GM21515 (cell line): Measurements from ENCODE around the gene RDX.
"Not testable (repeated sequence)": the region's sequence is repeated elsewhere in the genome, so short reads cannot be mapped to it uniquely, and the experiment has no call there.

Source experiments
- ATAC-seq: cut with Tn5 transposase; IDR thresholded peaks from one replicate; pipeline ENCODE4 v1.9.1; 2021; ENCODE audit not compliant: unreplicated experiment

RDX gene

DNA sequence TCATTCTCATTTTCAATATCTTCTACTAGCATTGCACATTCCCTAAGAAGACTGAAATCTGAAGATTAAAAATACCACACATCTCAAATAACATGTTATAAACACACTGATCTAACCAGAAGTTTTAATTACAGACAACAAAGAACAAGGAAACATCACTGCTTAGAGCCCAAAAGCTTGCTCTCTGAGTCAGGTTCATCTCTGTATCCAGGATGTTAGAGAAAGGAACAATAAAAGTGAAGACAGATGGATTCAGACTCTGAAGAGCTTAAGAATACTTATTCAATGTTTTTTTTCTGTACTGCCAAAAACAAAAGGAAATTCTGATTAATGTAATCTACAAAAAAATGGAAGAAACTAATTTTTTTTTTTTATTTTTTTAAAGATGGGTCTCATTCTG, 16.5 kb downstream of the RDX start:
- no peak for ATAC-seq

DNA sequence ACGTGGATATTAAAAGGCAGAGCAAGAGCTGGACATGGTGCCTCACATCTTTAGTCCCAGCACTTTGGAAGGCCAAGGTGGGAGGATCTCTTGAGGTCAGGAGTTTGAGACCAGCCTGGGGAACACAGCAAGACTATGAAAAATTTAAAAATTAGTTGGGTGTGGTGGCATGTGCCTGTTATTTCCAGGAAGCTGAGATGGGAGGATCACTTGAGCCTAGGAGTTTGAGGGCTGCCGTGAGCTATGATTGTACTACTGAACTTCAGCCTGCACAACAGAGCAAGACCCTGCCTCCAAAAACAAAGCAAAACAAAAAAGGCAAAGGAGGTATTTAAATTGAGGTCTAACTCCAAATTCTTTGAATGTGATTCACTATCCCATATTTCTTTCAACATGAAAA, 23.5 kb downstream of the RDX start:
- ATAC-seq: no peak

DNA sequence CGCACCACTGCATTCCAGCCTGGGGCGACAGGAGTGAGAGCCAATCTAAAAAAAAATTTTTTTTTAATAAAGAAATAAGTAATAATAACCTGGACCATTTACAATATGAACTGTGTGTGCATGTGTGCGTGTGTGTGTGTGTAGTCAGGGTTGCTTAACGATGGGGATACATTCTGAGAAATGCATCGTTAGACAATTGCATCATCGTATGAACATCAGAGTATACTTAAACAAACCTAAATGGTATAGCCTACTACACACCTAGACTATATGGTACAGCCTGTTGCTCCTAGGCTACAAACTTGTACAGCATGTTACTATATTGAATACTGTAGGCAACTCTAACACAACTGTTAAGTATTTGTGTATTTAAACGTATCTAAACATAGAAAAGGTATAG, 26.4 kb downstream of the RDX start:
- ATAC-seq: no peak

DNA sequence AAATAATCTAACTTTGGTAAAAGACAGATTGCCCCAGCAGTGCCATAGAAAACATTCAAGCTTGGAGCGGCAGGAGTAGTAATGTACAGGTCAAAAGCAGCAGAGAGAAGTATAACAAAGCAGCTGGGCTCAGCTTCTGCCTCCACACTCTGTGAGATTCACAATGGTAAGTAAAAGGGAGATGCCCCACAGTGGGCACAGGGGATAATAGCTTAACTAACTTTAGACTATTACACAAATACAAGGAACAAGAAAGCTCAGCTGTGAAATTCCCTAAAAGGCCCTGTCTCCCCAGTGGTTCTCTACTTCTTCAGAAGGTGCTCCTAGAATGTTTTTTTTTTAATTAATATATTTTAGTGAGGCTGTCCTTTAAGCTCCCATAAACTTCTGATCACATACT, 28.0 kb downstream of the RDX start:
- ATAC-seq: no peak

DNA sequence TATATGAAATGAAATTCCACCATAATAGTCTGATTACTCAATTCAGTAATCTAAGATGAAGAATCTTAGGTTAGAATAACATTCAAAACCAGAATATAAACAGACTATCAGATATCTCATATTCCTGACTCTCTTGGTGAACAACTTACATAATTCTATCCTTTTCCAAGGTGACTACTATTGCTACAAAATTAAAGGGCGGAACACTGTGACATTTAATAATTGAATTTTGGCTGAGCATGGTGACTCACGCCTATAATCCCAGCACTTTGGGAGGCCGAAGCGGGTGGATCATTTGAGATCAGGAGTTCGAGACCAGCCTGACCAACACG, 34.4 kb downstream of the RDX start:
- ATAC-seq: no peak

- no peak for ATAC-seq
These were observed 35.0 kb downstream of the RDX start for GRCh38 chr11:110261195-110262071.

DNA sequence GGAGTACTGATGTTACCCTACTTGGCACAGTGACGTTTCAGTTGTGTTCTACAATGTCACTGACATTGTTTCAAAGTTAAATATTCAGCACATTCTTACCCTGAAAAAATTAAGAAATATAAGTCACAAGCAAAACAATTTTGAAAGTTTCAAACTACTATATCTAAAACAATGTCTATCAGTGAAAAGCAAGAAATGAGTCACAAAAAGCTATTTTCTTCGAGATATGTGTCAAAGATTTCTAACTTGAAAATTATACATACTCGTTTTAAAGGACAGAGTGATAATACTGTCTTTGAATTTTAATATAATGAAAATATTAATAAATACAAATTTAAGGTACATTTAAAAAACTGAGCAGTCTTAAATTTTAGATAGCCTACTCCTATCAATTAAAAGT, 42.9 kb downstream of the RDX start:
- no peak for ATAC-seq

GRCh38 chr11:110251836-110252235, 44.6 kb downstream of the RDX start:
- no peak for ATAC-seq

DNA sequence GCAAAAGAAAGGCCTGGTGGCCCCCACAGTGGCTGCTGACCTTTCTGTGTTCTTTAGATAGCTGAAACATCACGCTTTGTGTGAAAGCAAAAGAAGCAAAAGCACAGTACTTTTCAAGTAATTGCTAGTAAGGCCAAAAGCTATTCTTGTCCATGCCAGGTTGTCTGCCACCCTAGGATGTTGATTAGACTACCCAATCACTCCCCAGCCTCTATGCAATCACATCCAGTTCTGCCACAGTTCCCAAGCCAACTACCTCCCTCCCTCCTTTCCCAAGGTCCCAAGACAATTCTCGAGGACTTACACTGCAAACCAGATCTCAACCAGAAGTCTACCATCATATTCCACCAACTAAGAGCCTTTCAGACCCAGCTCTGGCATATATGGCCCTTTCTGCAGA, 46.2 kb downstream of the RDX start:
- no peak for ATAC-seq

- ATAC-seq: no peak
These were observed 46.6 kb downstream of the RDX start for GRCh38 chr11:110249766-110250165.

DNA sequence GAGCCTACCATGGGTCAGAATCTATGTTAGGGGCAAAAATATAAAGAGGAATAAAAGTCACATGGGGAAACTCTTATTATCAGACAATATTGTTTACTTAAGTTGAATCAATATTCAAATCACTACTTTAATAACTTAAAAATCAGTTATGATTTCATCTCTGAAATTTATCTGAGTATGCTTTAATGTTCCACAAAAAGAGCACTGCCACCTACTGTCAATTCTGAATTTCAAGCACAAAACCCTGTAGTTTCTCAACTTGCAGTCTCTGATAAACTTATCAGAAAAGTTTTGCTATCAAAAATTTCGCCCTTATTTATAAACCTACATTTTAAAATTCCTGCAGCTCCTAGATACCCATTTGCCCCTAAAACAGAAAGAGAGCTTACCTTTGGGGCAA, 47.3 kb downstream of the RDX start:
- no peak for ATAC-seq

DNA sequence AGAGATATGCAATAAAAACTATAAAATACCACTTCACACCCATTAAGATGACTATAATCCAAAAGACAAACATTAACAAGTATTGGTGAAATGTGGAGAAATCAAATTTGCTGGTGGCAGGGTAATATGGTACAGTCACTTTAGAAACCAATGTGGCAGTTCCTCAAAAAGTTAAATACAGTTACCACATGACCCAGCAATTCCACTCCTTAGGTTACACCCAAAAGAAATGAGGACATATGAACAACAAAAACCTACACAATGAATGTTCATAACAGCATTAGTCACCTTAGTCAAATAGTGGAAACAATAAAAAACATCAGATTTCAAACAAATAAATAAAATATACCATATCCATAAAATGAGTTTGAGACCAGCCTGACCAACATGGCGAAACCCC, 52.6 kb downstream of the RDX start:
- ATAC-seq: no peak

GRCh38 chr11:110242746-110243145, 53.7 kb downstream of the RDX start:
- no peak for ATAC-seq

DNA sequence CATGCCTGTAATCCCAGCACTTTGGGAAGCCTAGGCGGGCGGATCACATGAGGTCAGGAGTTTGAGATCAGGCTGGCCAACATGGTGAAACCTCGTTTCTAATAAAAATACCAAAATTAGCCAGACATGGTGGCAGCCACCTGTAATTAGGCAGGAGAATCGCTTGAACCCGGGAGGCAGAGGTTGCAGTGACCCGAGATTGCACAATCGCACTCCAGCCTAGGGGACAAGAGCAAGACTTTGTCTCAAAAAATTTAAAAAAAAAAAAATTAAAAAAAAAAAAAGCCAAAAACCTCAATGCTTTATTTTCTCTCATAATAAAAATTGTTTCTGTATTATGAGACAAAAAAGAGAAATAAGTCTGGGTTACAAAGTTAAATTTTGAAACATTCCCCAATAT, 54.2 kb downstream of the RDX start:
- ATAC-seq: no peak

- ATAC-seq: no peak
These were observed 60.4 kb downstream of the RDX start for GRCh38 chr11:110235966-110236365.

DNA sequence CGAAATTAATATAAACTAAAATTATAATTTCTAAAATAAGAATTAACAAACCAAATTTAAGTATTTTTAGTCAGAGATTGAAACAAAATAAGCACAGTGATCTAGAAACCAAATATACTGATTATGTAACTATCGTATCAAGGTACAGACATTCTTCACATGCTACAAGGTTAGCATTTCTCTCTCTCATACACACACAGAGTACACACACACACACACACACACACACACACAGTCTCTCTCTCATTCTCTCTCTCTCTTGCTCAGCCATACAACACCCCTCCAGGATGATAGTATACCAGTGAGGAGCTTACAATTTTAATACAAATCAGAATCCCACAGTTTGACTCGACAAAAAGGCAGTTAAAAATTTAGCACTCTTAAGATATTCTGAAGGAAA, 66.0 kb downstream of the RDX start:
- ATAC-seq: no peak

- ATAC-seq: no peak
These were observed 77.2 kb downstream of the RDX start for GRCh38 chr11:110219006-110219785.

DNA sequence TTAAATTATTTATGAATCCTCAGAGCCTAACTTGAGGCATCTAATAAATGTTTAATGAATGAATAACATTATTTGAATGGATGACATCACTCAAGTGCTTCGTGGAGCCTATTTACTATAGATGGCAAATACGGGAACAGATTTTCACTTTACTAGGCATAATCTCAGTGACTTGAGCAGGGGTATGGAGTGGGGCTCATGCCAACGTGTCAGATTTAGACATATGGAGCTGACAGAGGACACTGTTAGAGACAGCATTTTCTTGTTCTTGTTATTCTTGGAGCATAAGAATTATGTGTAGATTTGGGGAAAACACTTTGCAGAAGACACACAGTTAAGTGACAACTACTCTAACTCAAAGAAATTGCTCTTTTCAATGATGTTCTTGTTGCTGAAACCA, 78.5 kb downstream of the RDX start:
- ATAC-seq: no peak

DNA sequence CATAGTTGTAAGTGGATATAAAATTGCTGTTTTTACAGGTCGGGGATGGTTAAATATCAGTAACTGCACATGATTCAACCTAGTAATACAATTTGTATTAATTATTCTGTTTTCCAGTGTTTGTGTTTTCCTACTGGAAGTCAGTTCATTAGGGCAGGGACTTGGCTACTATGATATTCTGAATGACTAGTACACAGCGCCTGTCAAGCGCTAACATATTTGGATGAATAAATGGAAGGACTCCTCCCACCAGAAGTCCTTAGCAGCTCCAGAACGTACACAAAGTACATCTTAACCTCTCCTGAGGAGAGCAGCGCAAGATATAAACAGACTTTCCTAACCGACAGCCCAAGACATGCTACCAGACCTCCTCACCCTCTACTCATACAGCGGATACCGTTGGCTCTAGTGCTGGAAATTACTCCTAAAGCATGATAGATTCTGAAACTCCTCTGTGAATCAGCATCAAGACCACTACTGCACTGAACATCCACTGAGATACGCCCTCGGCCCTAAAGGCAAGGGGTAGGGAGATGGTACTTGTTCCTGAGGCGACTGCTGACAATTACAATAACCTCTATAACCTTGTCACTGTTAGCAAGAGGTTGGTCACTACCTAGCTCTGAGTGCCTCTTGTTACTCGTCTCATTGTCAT, 79.1 kb downstream of the RDX start:
- ATAC-seq: no peak

- not testable (repeated sequence) for ATAC-seq
These were observed 87.1 kb downstream of the RDX start for GRCh38 chr11:110209313-110209694.

DNA sequence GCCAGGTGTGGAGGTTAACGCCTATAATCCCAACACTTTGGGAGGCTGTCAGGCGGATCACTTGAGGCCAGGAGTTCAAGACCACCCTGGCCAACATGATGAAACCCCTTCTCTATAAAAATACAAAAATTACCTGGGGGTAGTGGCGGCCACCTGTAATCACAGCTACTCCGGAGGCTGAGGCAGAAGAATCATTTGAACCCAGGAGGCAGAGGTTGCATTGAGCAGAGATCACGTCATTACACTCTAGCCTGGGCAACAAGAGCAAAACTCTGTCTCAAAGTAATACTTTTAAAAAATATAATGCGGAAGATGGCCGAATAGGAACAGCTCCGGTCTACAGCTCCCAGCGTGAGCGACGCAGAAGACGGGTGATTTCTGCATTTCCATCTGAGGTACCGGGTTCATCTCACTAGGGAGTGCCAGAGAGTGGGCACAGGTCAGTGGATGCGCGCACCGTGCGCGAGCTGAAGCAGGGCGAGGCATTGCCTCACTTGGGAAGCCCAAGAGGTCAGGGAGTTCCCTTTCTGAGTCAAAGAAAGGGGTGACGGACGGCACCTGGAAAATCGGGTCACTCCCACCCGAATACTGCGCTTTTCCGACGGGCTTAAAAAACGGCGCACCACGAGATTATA, 87.6 kb downstream of the RDX start:
- ATAC-seq: not testable (repeated sequence)

GRCh38 chr11:110207123-110207522, 89.3 kb downstream of the RDX start:
- ATAC-seq: no peak
